Natural killer cell treated with Interleukin-12 subunit alpha and Interleukin-12 subunit beta and Interleukin-15 and Interleukin-18, amount 100 ng/mL, for 72 hours (primary cell): ENCODE results near the gene IL1RAPL2. TPM values are rescaled to one million over a fixed set of nuclear protein-coding genes. Genes with fewer than 3 reads are reported as not detected.

ENCODE experiments used
- ATAC-seq, 2 donors: fragments of 150-1000 bp; cut with Tn5 transposase in 1 of 2; sonication (Bioruptor Pico), chemical (Tn5 transposase) in 1 of 2; 2 replicates each; pipeline ENCODE4 v1.10.0; 2021
- DNase-seq: peaks from one replicate; pipeline ENCODE4 v3.0.0; 2022; ENCODE audit warnings: low spot score
- H3K27ac Mint-ChIP-seq, 2 donors: 1 replicate in 1 of 2; 2 replicates in 1 of 2; pipeline ENCODE4 v1.8.0; 2022; ENCODE audit warnings: mixed read lengths in 2 of 2, mild to moderate bottlenecking in 1 of 2, moderate library complexity in 1 of 2
- H3K27me3 Mint-ChIP-seq, 2 donors: 1 replicate in 1 of 2; 2 replicates in 1 of 2; pipeline ENCODE4 v1.8.0; 2022; ENCODE audit warnings: mixed read lengths in 2 of 2
- H3K36me3 Mint-ChIP-seq: one replicate; pipeline ENCODE4 v1.8.0; 2022; ENCODE audit warnings: mixed read lengths
- H3K4me1 Mint-ChIP-seq, 2 donors: 1 replicate in 1 of 2; 2 replicates in 1 of 2; pipeline ENCODE4 v1.8.0; 2022; ENCODE audit warnings: low read depth in 2 of 2, mixed read lengths in 2 of 2, mild to moderate bottlenecking in 1 of 2
- H3K4me3 Mint-ChIP-seq: one replicate; pipeline ENCODE4 v1.8.0; 2022; ENCODE audit warnings: mixed read lengths
- H3K9me3 Mint-ChIP-seq: 2 replicates; pipeline ENCODE4 v1.8.0; 2022; ENCODE audit warnings: mixed read lengths
- total RNA-seq, 2 donors: library from RNA; stranded (reverse); gene quantifications; one replicate each; pipeline ENCODE4 v1.2.3, GENCODE V29; 2022

The IL1RAPL2 gene
- total RNA-seq, 2 donors from 2014 or later: not detected

DNA sequence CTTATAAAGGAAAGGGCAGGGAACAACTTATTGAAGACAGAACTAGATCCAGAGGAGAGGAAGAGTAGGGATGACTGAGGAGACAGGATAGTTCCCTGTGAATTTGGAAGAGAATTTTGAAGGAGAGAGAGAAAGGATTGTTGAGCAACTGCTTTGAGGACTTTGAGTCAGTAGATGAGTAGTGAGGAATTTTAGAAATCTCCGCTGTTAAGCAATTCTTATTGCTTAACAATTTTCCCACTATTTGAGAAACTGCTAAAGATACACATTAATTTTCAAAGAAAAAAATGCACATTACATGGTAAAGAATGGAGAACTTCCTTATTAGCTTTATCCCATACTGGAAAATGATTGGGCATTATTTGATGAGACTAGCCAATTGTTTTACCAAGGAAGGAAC is 1140.0 kb downstream of the IL1RAPL2 start:
- Mint-ChIP-seq H3K36me3 (no peaks in the 10 kb centered on the region), H3K9me3 (no peaks in the 10 kb centered on the region), H3K27ac (no peak overlapping the region), H3K4me3 (no peak overlapping the region), H3K27me3 (no peaks in the 10 kb centered on the region), H3K4me1 (no peaks in the 10 kb centered on the region)
- DNase-seq (no peak), ATAC-seq (no peak)

DNA sequence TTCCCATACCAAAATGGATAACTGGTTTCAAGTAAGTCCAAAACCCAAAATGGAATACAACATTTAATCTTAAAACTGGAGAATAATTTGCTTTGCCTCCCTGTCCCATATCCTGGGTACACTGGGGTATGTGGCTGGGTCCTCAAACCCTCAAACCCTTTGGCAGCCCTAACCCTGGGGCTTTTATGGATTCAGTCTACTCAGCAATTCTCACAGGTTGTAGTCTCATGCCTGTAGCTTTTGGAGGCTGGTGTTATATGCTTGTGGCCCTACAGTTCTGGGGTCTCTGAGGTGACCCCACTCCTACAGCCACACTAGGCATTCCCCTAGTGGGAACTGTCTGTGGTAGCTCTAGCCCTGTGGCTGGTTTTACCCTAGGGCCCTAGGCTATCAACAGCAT is 1145.8 kb downstream of the IL1RAPL2 start:
- Mint-ChIP-seq H3K27me3 (no peaks in the 10 kb centered on the region), H3K9me3 (no peaks in the 10 kb centered on the region), H3K36me3 (no peaks in the 10 kb centered on the region), H3K27ac (no peak overlapping the region), H3K4me3 (no peak overlapping the region), H3K4me1 (no peaks in the 10 kb centered on the region)
- no peak for ATAC-seq
- DNase-seq: no peak

DNA sequence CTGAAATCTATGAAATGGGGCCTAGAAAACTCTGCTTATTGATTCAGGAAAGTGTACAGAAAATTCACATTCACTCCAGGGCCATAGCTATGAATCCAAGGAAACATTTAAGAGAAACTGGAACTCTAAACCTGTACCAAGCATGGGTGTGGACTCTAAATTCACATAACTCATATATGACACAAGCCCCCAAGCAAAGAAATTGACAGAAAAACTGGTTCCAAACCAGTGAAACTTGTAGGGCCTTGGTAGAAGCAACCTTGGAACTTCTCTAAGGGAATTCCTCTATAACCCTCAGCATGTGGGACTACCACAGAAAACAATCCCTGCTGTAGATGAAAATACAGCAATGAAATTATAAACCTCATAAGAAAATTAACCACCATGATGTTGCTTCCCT is 1149.7 kb downstream of the IL1RAPL2 start:
- no peaks in the 10 kb centered on the region for H3K36me3 Mint-ChIP-seq

DNA sequence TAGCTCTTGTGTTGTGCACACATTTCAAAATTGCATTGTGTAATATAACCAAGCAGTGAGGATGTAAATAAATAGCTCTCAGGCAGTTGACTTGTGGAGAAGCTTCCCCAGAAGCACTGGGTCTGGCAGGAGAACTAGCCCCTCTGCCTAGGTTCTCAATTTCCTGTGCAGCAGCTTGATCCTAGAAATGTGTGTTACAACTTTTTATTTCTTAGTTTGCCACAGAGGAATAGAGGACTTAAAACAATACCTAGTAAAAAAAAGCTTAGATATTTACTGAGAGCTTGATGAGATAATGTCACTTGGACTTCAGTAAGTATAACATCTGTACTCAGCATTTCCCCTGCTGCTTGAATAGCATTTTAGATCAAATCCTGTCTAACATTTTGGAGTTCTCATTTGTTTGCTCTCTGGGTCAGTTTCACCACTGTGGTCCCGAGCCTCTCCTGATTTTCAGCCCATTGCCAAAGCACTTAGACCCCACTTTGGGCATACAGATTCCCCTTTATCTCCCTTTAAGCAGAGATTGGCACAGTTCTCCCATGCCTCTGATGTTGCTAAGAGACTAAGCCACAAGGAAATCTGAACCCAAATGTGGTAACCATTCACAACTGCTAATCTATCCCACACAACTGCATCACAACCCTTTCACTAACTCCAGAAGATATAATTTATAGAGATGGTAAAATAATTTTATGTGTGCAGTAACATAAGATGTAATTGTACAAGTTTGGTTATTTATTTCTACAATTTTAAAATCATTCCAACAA is 1158.2 kb downstream of the IL1RAPL2 start:
- H3K36me3 Mint-ChIP-seq: no peaks in the 10 kb centered on the region
- ATAC-seq (no peak), DNase-seq (no peak)
- no peaks in the 10 kb centered on the region for H3K9me3 Mint-ChIP-seq
- H3K27me3 Mint-ChIP-seq: peaks cover 0 to 2% of the 10 kb centered on the region in 2 donors
- no peak overlapping the region for H3K27ac Mint-ChIP-seq
- H3K4me3 Mint-ChIP-seq: no peak overlapping the region
- no peaks in the 10 kb centered on the region for H3K4me1 Mint-ChIP-seq

More for the DNA sequence above, 1149.7 kb downstream of the IL1RAPL2 start:
- Mint-ChIP-seq H3K27ac (no peak overlapping the region), H3K27me3 (no peaks in the 10 kb centered on the region), H3K9me3 (no peaks in the 10 kb centered on the region), H3K4me1 (no peaks in the 10 kb centered on the region), H3K4me3 (no peak overlapping the region)
- DNase-seq: no peak
- ATAC-seq: no peak

DNA sequence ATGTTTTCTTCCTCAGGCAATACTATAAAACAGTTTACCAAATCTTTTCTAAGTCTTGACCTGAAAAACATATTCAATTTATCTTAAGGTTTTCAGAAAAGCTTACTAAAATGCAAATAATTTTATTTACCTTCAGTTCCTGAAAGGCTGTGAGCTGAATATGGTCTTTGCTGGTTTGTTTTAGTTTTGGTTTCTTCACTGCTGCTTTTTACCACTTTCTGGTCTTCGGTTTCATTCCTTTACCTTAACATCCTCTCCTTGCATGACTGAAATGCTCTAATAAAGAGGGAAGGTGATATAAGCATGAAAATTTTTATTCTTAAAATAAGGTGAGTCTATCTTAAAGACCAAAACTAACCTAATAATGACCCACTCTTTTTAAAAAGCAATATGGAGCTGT is 1159.2 kb downstream of the IL1RAPL2 start:
- DNase-seq (no peak), ATAC-seq (no peak)
- Mint-ChIP-seq H3K4me1 (no peaks in the 10 kb centered on the region), H3K27ac (no peak overlapping the region), H3K4me3 (no peak overlapping the region), H3K27me3 (peaks cover 0 to 5% of the 10 kb centered on the region in 2 donors), H3K9me3 (peaks cover 4% of the 10 kb centered on the region), H3K36me3 (peaks cover 6% of the 10 kb centered on the region)

DNA sequence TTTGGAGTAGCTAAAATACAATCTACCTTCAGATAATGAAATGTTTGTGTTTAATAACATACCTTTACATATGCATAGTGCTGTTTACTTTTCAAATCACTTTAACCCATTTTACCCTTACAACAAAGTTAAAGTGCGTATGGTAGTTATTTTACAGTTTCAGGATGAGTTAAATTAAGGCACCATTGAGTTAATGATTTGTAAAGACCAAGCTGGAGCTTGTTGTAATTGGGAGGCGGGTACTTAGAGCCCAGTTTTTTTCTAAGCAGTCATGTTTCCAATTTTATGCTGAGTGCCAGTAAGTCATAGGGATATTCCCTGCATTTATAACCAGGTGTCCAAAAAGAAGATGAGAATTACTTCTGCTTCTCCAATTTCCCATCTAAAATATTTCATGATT is 1172.2 kb downstream of the IL1RAPL2 start:
- peaks cover 10% of the 10 kb centered on the region for H3K9me3 Mint-ChIP-seq
- no peak for ATAC-seq
- no peaks in the 10 kb centered on the region for H3K4me1 Mint-ChIP-seq
- no peaks in the 10 kb centered on the region for H3K36me3 Mint-ChIP-seq
- no peak overlapping the region for H3K4me3 Mint-ChIP-seq
- no peak overlapping the region for H3K27ac Mint-ChIP-seq
- no peak for DNase-seq
- peaks cover 0 to 2% of the 10 kb centered on the region in 2 donors for H3K27me3 Mint-ChIP-seq

DNA sequence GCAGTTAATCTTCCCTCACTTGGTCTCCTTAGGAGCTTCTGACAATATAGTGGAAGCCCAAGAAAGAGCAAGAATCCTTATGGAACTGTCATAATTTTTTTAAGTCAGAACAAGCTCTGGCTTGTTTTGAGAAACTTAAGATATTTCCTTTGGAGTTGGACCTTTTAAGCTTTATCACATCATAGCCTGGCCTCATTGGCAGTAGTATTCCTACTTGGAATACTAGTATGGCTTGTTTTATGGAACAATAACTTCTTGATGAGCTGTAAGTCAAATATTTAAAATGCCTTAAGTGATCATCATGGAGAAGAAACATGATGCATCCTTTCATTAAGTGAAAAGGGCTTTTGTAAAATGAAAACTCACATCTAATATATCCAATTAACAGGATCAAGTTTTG is 1178.3 kb downstream of the IL1RAPL2 start:
- Mint-ChIP-seq H3K27ac (no peak overlapping the region), H3K4me1 (no peaks in the 10 kb centered on the region), H3K36me3 (no peaks in the 10 kb centered on the region), H3K4me3 (no peak overlapping the region), H3K27me3 (no peaks in the 10 kb centered on the region), H3K9me3 (peaks cover 5% of the 10 kb centered on the region)
- no peak for ATAC-seq
- DNase-seq: no peak

DNA sequence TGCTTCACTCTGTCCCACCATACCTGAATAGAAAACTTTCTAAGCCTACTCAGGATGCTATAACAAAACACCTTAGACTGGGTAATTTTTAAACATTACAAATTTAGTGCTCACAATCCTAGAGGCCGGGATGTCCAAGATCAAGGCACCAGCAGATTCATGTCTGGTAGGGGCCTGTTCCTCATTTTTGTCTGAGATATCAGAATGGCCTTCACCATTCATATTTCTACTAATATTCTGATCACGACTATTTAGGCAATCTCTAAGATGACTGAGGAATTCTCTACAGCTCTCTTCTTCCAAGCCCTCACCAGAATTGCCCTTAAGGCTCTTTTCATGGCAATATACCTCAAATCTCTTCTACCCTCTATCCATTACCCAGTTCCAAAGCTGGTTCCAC is 1178.9 kb downstream of the IL1RAPL2 start:
- ATAC-seq (no peak), DNase-seq (no peak)
- H3K27me3 Mint-ChIP-seq: no peaks in the 10 kb centered on the region
- H3K4me1 Mint-ChIP-seq: no peaks in the 10 kb centered on the region
- H3K4me3 Mint-ChIP-seq: no peak overlapping the region
- peaks cover 5% of the 10 kb centered on the region for H3K9me3 Mint-ChIP-seq
- H3K27ac Mint-ChIP-seq: no peak overlapping the region
- no peaks in the 10 kb centered on the region for H3K36me3 Mint-ChIP-seq

DNA sequence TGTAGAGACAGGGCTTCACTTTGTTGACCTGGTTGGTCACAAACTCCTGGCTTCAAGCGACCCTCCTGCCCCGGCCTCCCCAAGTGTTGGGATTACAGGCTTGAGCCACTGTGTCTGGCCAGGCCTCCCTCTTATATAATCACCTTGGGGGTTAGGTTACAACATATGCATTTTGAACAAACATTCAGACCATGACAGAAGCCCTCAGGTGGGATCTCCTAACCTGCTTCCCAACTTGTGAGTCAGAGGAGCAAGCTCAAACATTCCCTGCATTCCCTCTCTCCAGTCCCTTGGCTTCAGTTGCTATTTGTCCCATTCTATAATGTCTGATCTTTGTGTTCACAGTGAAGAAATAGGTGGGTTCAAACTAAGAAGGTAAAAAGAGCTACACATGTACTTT is 1179.9 kb downstream of the IL1RAPL2 start:
- Mint-ChIP-seq H3K4me1 (no peaks in the 10 kb centered on the region), H3K27ac (no peak overlapping the region), H3K27me3 (no peaks in the 10 kb centered on the region), H3K4me3 (no peak overlapping the region), H3K36me3 (no peaks in the 10 kb centered on the region), H3K9me3 (peaks cover 5% of the 10 kb centered on the region)
- DNase-seq: no peak
- no peak for ATAC-seq

DNA sequence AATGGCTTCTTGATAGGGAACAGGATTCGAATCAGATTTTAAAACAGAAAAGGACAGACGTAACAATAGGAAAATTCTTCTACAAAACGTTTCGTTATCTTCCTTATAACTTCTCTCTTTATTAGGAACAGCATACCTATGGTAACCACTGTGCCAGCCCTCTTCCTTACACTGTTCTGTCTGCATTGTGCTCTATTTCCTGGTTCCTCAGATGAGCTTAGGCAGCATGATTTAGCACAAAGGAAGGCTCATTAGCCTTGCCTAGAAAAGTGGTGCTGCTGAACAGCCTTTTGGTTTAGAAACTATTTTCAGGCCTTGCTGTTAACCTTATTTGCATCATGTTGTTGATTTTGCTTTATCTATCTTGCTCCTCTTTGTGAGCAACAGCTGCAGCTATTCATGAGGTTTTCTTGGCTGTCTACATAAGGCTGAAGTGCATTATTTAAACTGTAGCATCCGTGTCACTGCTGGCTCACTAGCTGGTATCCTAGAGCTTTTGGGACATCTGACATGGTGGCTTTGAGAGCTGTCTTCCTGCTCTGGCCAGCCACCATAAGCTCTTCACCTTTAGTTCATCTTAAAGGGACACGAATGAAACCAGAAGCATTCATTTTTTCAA is 1186.4 kb downstream of the IL1RAPL2 start:
- Mint-ChIP-seq H3K4me3 (no peak overlapping the region), H3K9me3 (no peaks in the 10 kb centered on the region), H3K27me3 (no peaks in the 10 kb centered on the region), H3K27ac (no peak overlapping the region), H3K36me3 (no peaks in the 10 kb centered on the region), H3K4me1 (no peaks in the 10 kb centered on the region)
- DNase-seq: no peak
- no peak for ATAC-seq

DNA sequence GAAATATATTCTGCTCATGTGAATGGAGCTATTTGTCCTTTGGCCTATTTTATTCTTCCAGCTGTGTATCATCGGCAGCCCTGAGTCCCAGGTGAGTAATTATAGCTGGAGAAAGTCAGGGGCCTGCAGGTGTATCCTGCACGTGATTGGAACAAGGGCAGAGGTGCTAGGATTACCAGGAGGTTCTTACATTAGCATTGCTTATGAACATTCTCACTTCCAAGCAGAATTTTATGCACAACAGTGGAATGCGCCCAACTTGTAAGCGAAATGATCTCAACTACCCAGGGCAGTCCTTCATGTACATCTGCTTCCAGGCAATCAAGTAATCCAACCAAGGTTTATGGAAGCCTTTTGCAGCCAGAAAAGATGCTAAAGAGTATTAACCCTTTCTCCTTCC is 1187.4 kb downstream of the IL1RAPL2 start:
- Mint-ChIP-seq H3K27me3 (no peaks in the 10 kb centered on the region), H3K9me3 (no peaks in the 10 kb centered on the region), H3K27ac (no peak overlapping the region), H3K4me1 (no peaks in the 10 kb centered on the region), H3K4me3 (no peak overlapping the region), H3K36me3 (no peaks in the 10 kb centered on the region)
- no peak for DNase-seq
- no peak for ATAC-seq

DNA sequence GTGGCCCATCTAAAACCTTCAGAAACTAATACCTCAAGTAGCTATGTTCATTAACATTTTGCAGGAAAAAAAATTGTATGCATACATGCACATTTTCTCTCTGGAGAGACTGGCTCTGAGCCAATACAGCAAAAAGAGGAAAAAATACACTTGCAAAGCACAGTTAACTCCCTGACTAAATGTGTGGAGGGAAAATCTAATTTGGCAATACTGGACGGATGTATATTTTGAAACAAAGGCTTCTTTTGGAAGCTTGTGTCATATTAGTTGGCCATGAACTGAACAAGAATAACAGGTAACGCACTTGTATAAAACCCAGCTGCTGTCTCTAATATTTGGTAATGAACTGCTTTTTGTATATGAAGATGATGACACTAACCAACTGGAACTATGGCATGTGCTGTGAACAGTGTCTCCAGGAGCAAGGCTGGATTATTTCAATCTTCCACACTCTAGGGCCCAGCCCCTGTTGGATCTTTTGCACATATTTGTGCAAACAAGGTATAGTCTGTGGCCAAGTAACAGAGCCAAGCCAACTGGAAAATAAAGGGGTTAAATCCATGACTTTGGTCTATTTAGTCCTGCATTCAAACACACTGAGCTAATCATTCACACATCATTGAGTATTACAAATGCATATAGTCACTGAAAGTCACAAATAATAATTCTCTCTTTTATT is 1188.4 kb downstream of the IL1RAPL2 start:
- ATAC-seq: no peak
- Mint-ChIP-seq H3K27ac (no peak overlapping the region), H3K27me3 (no peaks in the 10 kb centered on the region), H3K9me3 (no peaks in the 10 kb centered on the region), H3K36me3 (no peaks in the 10 kb centered on the region), H3K4me1 (no peaks in the 10 kb centered on the region), H3K4me3 (no peak overlapping the region)
- DNase-seq: no peak

DNA sequence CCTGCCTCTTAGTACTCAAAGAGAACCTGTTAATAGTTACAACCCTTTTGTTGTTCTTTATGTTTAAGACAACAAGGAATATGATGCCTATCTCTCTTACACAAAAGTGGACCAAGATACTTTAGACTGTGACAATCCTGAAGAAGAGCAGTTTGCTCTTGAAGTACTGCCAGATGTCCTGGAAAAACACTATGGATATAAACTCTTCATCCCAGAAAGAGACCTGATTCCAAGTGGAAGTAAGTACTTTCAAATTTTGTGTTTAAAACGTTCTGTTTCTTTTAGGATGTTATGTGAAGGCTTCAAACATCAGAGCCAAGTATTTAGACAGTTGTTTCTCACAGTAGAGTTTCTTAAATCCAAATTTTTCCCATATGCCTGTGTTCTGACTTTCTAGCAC is 1189.1 kb downstream of the IL1RAPL2 start:
- H3K9me3 Mint-ChIP-seq: no peaks in the 10 kb centered on the region
- no peaks in the 10 kb centered on the region for H3K36me3 Mint-ChIP-seq
- H3K27me3 Mint-ChIP-seq: no peaks in the 10 kb centered on the region
- DNase-seq: no peak
- no peak overlapping the region for H3K4me3 Mint-ChIP-seq
- H3K27ac Mint-ChIP-seq: no peak overlapping the region
- no peak for ATAC-seq
- H3K4me1 Mint-ChIP-seq: no peaks in the 10 kb centered on the region

DNA sequence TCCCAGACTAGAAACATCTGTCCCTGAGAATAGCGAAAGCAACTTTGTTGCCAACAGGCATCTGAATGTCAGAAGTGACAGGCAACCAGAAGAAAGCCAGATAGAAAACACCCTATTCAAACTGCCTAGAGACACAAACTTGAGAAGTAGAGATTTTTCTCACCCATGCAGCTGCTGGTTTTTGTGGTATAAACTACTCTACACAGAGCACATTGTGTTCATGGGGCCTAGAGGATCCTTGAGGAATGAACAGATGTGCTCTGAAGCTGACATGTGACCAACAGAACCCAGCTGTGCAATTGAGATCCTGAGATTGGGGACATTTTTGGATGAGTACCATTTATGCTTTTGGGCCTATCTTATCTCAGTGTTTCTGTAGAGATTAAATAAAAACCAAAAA is 1192.8 kb downstream of the IL1RAPL2 start:
- ATAC-seq (no peak), DNase-seq (no peak)
- Mint-ChIP-seq H3K4me1 (no peaks in the 10 kb centered on the region), H3K27me3 (no peaks in the 10 kb centered on the region), H3K36me3 (no peaks in the 10 kb centered on the region), H3K9me3 (no peaks in the 10 kb centered on the region), H3K4me3 (no peak overlapping the region), H3K27ac (no peak overlapping the region)
